Measurements from ENCODE around the gene KCNK3. TPM values are rescaled to one million over a fixed set of nuclear protein-coding genes. Genes with fewer than 3 reads are reported as not detected.

KCNK3 gene
- total and polyA plus RNA-seq, 2 donors from 2014 or later: 2.1 to 8.1 TPM

GRCh38 chr2:26767894-26768487, 75.5 kb downstream of the KCNK3 start:
- peaks cover 0 to 41% (median 26%) of the 10 kb centered on the region in 3 donors for H3K4me1 ChIP-seq (ENCODE audit: control insufficient read depth in 2 of 3, insufficient read depth in 2 of 3, low read depth in 1 of 3, low read length in 3 of 3)
- DNase-seq (no peak), FAIRE-seq (no peak)

GRCh38 chr2:26768759-26769088, 76.2 kb downstream of the KCNK3 start:
- no peaks in the 10 kb centered on the region for H3K27me3 ChIP-seq (ENCODE audit: control insufficient read depth, insufficient read depth, low read length)
- DNase-seq: no peak
- no peaks in the 10 kb centered on the region for H3K36me3 ChIP-seq (ENCODE audit: control insufficient read depth in 2 of 3, insufficient read depth in 3 of 3, low read length in 3 of 3)
- no peak for TF ChIP-seq CTCF (IDR thresholded peaks at IDR 0.05; ENCODE audit: borderline replicate concordance, extremely low read depth, insufficient read depth)
- no peaks in the 10 kb centered on the region for H3K9me3 ChIP-seq (ENCODE audit: control insufficient read depth in 2 of 3, insufficient read depth in 1 of 3, low read length in 3 of 3)
- intact Hi-C loops (cut with DNase I): no loop called here
- no peak overlapping the region for H3K9ac ChIP-seq (ENCODE audit: low read length in 3 of 3)
- FAIRE-seq: no peak
- peaks cover 0 to 42% (median 26%) of the 10 kb centered on the region in 3 donors for H3K4me1 ChIP-seq (ENCODE audit: control insufficient read depth in 2 of 3, insufficient read depth in 2 of 3, low read depth in 1 of 3, low read length in 3 of 3)
- H3K27ac ChIP-seq (ENCODE audit: low read depth in 2 of 2, low read length in 2 of 2): peak overlapping the region in 1 of 2 donors; percentile 70
- no peak overlapping the region for H3K4me3 ChIP-seq (ENCODE audit: low read length in 3 of 3)

More at GRCh38 chr2:26767894-26768487, 75.5 kb downstream of the KCNK3 start:
- H3K4me3 ChIP-seq (ENCODE audit: low read length in 3 of 3): no peak overlapping the region
- no peak for TF ChIP-seq CTCF (IDR thresholded peaks at IDR 0.05; ENCODE audit: borderline replicate concordance, extremely low read depth, insufficient read depth)
- peak overlapping the region in 1 of 2 donors; percentile 41 for H3K27ac ChIP-seq (ENCODE audit: low read depth in 2 of 2, low read length in 2 of 2)
- H3K36me3 ChIP-seq (ENCODE audit: control insufficient read depth in 2 of 3, insufficient read depth in 3 of 3, low read length in 3 of 3): no peaks in the 10 kb centered on the region
- H3K9ac ChIP-seq (ENCODE audit: low read length in 3 of 3): no peak overlapping the region
- H3K27me3 ChIP-seq (ENCODE audit: control insufficient read depth, insufficient read depth, low read length): no peaks in the 10 kb centered on the region
- intact Hi-C loops (cut with DNase I): no loop called here
- H3K9me3 ChIP-seq (ENCODE audit: control insufficient read depth in 2 of 3, insufficient read depth in 1 of 3, low read length in 3 of 3): no peaks in the 10 kb centered on the region

- Histone ChIP-seq H3K9me3 (ENCODE audit: control insufficient read depth in 2 of 3, insufficient read depth in 1 of 3, low read length in 3 of 3) (no peaks in the 10 kb centered on the region), H3K4me1 (ENCODE audit: control insufficient read depth in 2 of 3, insufficient read depth in 2 of 3, low read depth in 1 of 3, low read length in 3 of 3) (peaks cover 0 to 42% (median 26%) of the 10 kb centered on the region in 3 donors), H3K27me3 (ENCODE audit: control insufficient read depth, insufficient read depth, low read length) (no peaks in the 10 kb centered on the region), H3K9ac (ENCODE audit: low read length in 3 of 3) (peak overlapping the region in 1 of 3 donors; percentile 49), H3K36me3 (ENCODE audit: control insufficient read depth in 2 of 3, insufficient read depth in 3 of 3, low read length in 3 of 3) (peaks cover 0 to under 1% (median 0%) of the 10 kb centered on the region in 3 donors), H3K4me3 (ENCODE audit: low read length in 3 of 3) (no peak overlapping the region), H3K27ac (ENCODE audit: low read depth in 2 of 2, low read length in 2 of 2) (peak overlapping the region; percentile 47 to 70)
- DNase-seq: peak in 1 of 5 donors; percentile 83
- no peak for TF ChIP-seq CTCF (IDR thresholded peaks at IDR 0.05; ENCODE audit: borderline replicate concordance, extremely low read depth, insufficient read depth)
- no peak for FAIRE-seq
- intact Hi-C loops (cut with DNase I): no loop called here
These were observed 76.7 kb downstream of the KCNK3 start for GRCh38 chr2:26769089-26769761.
